ENCODE measurements around the gene FNIP2.

- no peak for TF ChIP-seq POLR2A (IDR thresholded peaks at IDR 0.05)
- no peak for TF ChIP-seq CTCF (IDR thresholded peaks at IDR 0.05)
Measured at GRCh38 chr4:158933236-158933635, 164.4 kb downstream of the FNIP2 start.
